HEK293 (cell line): ENCODE data around the gene EDC3.

ENCODE experiments used
- PRDM1 ChIP-seq: fragments of 450-650 bp; formaldehyde crosslinking; IDR thresholded peaks from 2 replicates; pipeline ENCODE4; 2016; ENCODE audit warnings: missing biosample characterization, missing genetic modification characterization
- ZFHX2 ChIP-seq: fragments of 450-650 bp; formaldehyde crosslinking; conservative IDR thresholded peaks from 2 replicates; pipeline ENCODE4 v1.5.1; 2016; ENCODE audit warnings: missing biosample characterization, missing genetic modification characterization
- ZFP37 ChIP-seq: fragments of 450-650 bp; formaldehyde crosslinking; IDR thresholded peaks from 2 replicates; pipeline ENCODE4 v1.5.1; 2016; ENCODE audit warnings: missing biosample characterization, missing genetic modification characterization
- ZNF132 ChIP-seq: fragments of 450-650 bp; formaldehyde crosslinking; IDR thresholded peaks from 2 replicates; pipeline ENCODE4 v1.5.1; 2017; ENCODE audit warnings: missing biosample characterization, missing genetic modification characterization, borderline replicate concordance
- TF ChIP-seq, protein P1 (sequence below): fragments of 450-650 bp; formaldehyde crosslinking; IDR thresholded peaks from 2 replicates; pipeline ENCODE4 v1.5.1; 2016; ENCODE audit warnings: missing biosample characterization, missing genetic modification characterization
- TF ChIP-seq, protein P2 (sequence below): fragments of 450-650 bp; formaldehyde crosslinking; IDR thresholded peaks from 2 replicates; pipeline ENCODE4 v1.5.1; 2016; ENCODE audit warnings: missing biosample characterization, missing genetic modification characterization
- TF ChIP-seq, protein P3 (sequence below): IDR thresholded peaks from 2 replicates; pipeline ENCODE4 v1.6.1; 2011; ENCODE audit warnings: mild to moderate bottlenecking, low read depth, low read length, borderline replicate concordance
- TF ChIP-seq, protein P4 (sequence below): fragments of 450-650 bp; formaldehyde crosslinking; IDR thresholded peaks from 2 replicates; pipeline ENCODE4 v1.5.1; 2016; ENCODE audit warnings: missing biosample characterization, missing genetic modification characterization
- TF ChIP-seq, protein P5 (sequence below): fragments of 450-650 bp; formaldehyde crosslinking; optimal IDR thresholded peaks from 2 replicates; pipeline ENCODE3; 2016; ENCODE audit warnings: missing biosample characterization, mild to moderate bottlenecking, missing genetic modification characterization
- TF ChIP-seq, protein P6 (sequence below): fragments of 450-650 bp; formaldehyde crosslinking; IDR thresholded peaks from 2 replicates; pipeline ENCODE4 v1.5.1; 2016; ENCODE audit warnings: missing biosample characterization, missing genetic modification characterization

DNA sequence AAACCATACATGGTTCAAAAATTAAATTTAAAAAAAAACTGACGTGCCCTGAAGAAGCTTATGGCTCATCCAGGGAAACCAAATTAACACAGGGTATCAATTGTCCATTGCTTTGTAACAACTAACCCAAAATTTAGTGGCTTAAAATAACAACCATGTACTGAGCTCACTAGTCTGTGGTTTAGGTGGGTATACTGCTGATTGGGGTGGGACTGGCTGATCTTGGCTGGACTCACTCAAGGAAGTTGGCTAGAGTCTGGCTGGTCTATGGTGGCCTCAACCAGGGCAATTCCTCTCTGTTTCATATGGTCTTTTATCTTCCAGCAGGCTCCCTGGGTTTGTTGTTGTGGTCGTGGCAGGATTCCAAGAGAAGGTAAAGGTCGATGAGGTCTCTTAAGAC, 14.1 kb upstream of the EDC3 start:
- TF ChIP-seq, protein P1, sequence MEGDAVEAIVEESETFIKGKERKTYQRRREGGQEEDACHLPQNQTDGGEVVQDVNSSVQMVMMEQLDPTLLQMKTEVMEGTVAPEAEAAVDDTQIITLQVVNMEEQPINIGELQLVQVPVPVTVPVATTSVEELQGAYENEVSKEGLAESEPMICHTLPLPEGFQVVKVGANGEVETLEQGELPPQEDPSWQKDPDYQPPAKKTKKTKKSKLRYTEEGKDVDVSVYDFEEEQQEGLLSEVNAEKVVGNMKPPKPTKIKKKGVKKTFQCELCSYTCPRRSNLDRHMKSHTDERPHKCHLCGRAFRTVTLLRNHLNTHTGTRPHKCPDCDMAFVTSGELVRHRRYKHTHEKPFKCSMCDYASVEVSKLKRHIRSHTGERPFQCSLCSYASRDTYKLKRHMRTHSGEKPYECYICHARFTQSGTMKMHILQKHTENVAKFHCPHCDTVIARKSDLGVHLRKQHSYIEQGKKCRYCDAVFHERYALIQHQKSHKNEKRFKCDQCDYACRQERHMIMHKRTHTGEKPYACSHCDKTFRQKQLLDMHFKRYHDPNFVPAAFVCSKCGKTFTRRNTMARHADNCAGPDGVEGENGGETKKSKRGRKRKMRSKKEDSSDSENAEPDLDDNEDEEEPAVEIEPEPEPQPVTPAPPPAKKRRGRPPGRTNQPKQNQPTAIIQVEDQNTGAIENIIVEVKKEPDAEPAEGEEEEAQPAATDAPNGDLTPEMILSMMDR (tag by site-specific recombination): no peak
- TF ChIP-seq, protein P2, sequence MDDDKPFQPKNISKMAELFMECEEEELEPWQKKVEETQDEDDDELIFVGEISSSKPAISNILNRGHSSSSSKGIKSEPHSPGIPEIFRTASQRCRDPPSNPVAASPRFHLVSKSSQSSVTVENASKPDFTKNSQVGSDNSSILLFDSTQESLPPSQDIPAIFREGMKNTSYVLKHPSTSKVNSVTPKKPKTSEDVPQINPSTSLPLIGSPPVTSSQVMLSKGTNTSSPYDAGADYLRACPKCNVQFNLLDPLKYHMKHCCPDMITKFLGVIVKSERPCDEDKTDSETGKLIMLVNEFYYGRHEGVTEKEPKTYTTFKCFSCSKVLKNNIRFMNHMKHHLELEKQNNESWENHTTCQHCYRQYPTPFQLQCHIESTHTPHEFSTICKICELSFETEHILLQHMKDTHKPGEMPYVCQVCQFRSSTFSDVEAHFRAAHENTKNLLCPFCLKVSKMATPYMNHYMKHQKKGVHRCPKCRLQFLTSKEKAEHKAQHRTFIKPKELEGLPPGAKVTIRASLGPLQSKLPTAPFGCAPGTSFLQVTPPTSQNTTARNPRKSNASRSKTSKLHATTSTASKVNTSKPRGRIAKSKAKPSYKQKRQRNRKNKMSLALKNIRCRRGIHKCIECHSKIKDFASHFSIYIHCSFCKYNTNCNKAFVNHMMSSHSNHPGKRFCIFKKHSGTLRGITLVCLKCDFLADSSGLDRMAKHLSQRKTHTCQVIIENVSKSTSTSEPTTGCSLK: no peak
- TF ChIP-seq, protein P3, sequence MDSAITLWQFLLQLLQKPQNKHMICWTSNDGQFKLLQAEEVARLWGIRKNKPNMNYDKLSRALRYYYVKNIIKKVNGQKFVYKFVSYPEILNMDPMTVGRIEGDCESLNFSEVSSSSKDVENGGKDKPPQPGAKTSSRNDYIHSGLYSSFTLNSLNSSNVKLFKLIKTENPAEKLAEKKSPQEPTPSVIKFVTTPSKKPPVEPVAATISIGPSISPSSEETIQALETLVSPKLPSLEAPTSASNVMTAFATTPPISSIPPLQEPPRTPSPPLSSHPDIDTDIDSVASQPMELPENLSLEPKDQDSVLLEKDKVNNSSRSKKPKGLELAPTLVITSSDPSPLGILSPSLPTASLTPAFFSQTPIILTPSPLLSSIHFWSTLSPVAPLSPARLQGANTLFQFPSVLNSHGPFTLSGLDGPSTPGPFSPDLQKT: no peak
- TF ChIP-seq, protein P4, sequence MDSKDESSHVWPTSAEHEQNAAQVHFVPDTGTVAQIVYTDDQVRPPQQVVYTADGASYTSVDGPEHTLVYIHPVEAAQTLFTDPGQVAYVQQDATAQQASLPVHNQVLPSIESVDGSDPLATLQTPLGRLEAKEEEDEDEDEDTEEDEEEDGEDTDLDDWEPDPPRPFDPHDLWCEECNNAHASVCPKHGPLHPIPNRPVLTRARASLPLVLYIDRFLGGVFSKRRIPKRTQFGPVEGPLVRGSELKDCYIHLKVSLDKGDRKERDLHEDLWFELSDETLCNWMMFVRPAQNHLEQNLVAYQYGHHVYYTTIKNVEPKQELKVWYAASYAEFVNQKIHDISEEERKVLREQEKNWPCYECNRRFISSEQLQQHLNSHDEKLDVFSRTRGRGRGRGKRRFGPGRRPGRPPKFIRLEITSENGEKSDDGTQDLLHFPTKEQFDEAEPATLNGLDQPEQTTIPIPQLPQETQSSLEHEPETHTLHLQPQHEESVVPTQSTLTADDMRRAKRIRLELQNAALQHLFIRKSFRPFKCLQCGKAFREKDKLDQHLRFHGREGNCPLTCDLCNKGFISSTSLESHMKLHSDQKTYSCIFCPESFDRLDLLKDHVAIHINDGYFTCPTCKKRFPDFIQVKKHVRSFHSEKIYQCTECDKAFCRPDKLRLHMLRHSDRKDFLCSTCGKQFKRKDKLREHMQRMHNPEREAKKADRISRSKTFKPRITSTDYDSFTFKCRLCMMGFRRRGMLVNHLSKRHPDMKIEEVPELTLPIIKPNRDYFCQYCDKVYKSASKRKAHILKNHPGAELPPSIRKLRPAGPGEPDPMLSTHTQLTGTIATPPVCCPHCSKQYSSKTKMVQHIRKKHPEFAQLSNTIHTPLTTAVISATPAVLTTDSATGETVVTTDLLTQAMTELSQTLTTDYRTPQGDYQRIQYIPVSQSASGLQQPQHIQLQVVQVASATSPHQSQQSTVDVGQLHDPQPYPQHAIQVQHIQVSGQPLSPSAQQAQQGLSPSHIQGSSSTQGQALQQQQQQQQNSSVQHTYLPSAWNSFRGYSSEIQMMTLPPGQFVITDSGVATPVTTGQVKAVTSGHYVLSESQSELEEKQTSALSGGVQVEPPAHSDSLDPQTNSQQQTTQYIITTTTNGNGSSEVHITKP (tag by site-specific recombination): no peak
- TF ChIP-seq ZFP37 (tag by site-specific recombination) (no peak), ZFHX2 (tag by site-specific recombination) (no peak), ZNF132 (tag by site-specific recombination) (no peak), PRDM1 (tag by site-specific recombination) (no peak)
- TF ChIP-seq, protein P5, sequence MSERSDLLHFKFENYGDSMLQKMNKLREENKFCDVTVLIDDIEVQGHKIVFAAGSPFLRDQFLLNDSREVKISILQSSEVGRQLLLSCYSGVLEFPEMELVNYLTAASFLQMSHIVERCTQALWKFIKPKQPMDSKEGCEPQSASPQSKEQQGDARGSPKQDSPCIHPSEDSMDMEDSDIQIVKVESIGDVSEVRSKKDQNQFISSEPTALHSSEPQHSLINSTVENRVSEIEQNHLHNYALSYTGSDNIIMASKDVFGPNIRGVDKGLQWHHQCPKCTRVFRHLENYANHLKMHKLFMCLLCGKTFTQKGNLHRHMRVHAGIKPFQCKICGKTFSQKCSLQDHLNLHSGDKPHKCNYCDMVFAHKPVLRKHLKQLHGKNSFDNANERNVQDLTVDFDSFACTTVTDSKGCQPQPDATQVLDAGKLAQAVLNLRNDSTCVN (tag by site-specific recombination): no peak
- TF ChIP-seq, protein P6, sequence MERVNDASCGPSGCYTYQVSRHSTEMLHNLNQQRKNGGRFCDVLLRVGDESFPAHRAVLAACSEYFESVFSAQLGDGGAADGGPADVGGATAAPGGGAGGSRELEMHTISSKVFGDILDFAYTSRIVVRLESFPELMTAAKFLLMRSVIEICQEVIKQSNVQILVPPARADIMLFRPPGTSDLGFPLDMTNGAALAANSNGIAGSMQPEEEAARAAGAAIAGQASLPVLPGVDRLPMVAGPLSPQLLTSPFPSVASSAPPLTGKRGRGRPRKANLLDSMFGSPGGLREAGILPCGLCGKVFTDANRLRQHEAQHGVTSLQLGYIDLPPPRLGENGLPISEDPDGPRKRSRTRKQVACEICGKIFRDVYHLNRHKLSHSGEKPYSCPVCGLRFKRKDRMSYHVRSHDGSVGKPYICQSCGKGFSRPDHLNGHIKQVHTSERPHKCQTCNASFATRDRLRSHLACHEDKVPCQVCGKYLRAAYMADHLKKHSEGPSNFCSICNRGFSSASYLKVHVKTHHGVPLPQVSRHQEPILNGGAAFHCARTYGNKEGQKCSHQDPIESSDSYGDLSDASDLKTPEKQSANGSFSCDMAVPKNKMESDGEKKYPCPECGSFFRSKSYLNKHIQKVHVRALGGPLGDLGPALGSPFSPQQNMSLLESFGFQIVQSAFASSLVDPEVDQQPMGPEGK (tag by site-specific recombination): no peak
